Body of pancreas (tissue), 4 donors: Measurements from ENCODE around the gene NDFIP1. TPM values are rescaled to one million over a fixed set of nuclear protein-coding genes. Genes with fewer than 3 reads are reported as not detected.

Experiments
- ATAC-seq: fragments of 150-250 bp; one replicate; pipeline ENCODE4 v1.9.1; 2016
- DNase-seq, 4 donors: peaks; one replicate each; pipeline ENCODE4 v3.0.0-alpha.2; 2019
- H3K27ac ChIP-seq, 4 donors: fragments of 200-600 bp; sonication (generic); 1 replicate in 3 of 4; 2 replicates in 1 of 4; pipeline versions ENCODE4 v1.5.1 to v1.6.1; 2016 to 2019; ENCODE audit warnings: mild to moderate bottlenecking in 1 of 4, mixed read lengths in 1 of 4, moderate library complexity in 1 of 4
- H3K27me3 ChIP-seq, 2 donors: fragments of 200-600 bp; sonication (generic); one replicate each; pipeline ENCODE4 v1.6.0; 2016; ENCODE audit warnings: mild to moderate bottlenecking in 1 of 2
- H3K36me3 ChIP-seq, 2 donors: fragments of 200-600 bp; sonication (generic); replicated peaks in 1 of 2; 2 replicates each; pipeline ENCODE4 v1.5.1; 2016; ENCODE audit warnings: low read depth in 2 of 2; ENCODE audit not compliant: insufficient read depth in 1 of 2
- H3K4me1 ChIP-seq: fragments of 200-600 bp; sonication (generic); one replicate; pipeline ENCODE4 v1.6.0; 2016
- H3K4me3 ChIP-seq, 2 donors: fragments of 200-600 bp; sonication (generic); 1 replicate in 1 of 2; 2 replicates in 1 of 2; pipeline ENCODE4 v1.5.1; 2016 to 2019
- H3K9me3 ChIP-seq, 3 donors: fragments of 200-600 bp; sonication (generic); 1 replicate in 2 of 3; 2 replicates in 1 of 3; pipeline ENCODE4 v1.5.1; 2016
- CTCF ChIP-seq, 7 experiments: fragments of 450-650 bp in 4 of 7; fragments of 200-600 bp in 3 of 7; sonication (generic) in 3 of 7; IDR thresholded peaks; one replicate each; pipeline ENCODE4 v1.5.1; 2016 to 2019; ENCODE audit warnings: antibody characterized with exemption in 7 of 7
- POLR2A ChIP-seq, 3 donors: fragments of 450-650 bp; IDR thresholded peaks; one replicate each; pipeline ENCODE4 v1.6.1; 2016; ENCODE audit warnings: antibody characterized with exemption in 3 of 3, mild to moderate bottlenecking in 2 of 3
- whole genome bisulfite sequencing, 2 donors: methylation state at CpG; one replicate each; pipeline ENCODE4 v1.1.5; 2017; 5-methylcytosine and 5-hydroxymethylcytosine counted together
- intact Hi-C: fragments of 100-400 bp; cut with DNase I; formaldehyde crosslinking; loops from one replicate; pipeline ENCODE4 v1.15.1; 2023
- total RNA-seq, 2 donors: library from RNA; depleted of rRNA; stranded (reverse); fragments of >200 nt; gene quantifications; one replicate each; pipeline ENCODE4 v1.1.0, GENCODE V29; 2016

NDFIP1 gene
- total RNA-seq, 2 donors from 2014 or later = 39.7 to 58.3 TPM

- ATAC-seq = no peak
- intact Hi-C loops = no loop called here
These were observed 67.0 kb downstream of the NDFIP1 start for GRCh38 chr5:142175461-142176142.

GRCh38 chr5:142176255-142176654, 67.7 kb downstream of the NDFIP1 start:
- TF ChIP-seq CTCF (IDR thresholded peaks at IDR 0.05) (no peak), POLR2A (IDR thresholded peaks at IDR 0.05) (no peak)
- ATAC-seq (no peak), DNase-seq (no peak)
- Histone ChIP-seq H3K4me3 (no peak overlapping the region), H3K36me3 (no peaks in the 10 kb centered on the region), H3K9me3 (no peaks in the 10 kb centered on the region), H3K4me1 (no peaks in the 10 kb centered on the region), H3K27me3 (no peaks in the 10 kb centered on the region), H3K27ac (no peak overlapping the region)
- intact Hi-C loops = no loop called here
- 34 to 48% methylated on average over 2 of the region's 2 CpGs for WGBS, 2 donors

More at GRCh38 chr5:142175461-142176142, 67.0 kb downstream of the NDFIP1 start:
- H3K9me3 ChIP-seq = no peaks in the 10 kb centered on the region
- no peak for TF ChIP-seq CTCF (IDR thresholded peaks at IDR 0.05)
- no peak for TF ChIP-seq POLR2A (IDR thresholded peaks at IDR 0.05)
- no peak for DNase-seq
- no peaks in the 10 kb centered on the region for H3K4me1 ChIP-seq
- H3K36me3 ChIP-seq = no peaks in the 10 kb centered on the region
- WGBS, 2 donors = 51 to 65% methylated on average over 8 of the region's 8 CpGs
- H3K4me3 ChIP-seq = no peak overlapping the region
- no peaks in the 10 kb centered on the region for H3K27me3 ChIP-seq
- no peak overlapping the region for H3K27ac ChIP-seq

GRCh38 chr5:142178651-142179050, 70.1 kb downstream of the NDFIP1 start:
- Histone ChIP-seq H3K9me3 (no peaks in the 10 kb centered on the region), H3K27me3 (no peaks in the 10 kb centered on the region), H3K4me1 (no peaks in the 10 kb centered on the region), H3K4me3 (no peak overlapping the region), H3K36me3 (no peaks in the 10 kb centered on the region), H3K27ac (no peak overlapping the region)
- TF ChIP-seq CTCF (IDR thresholded peaks at IDR 0.05) (no peak), POLR2A (IDR thresholded peaks at IDR 0.05) (no peak)
- intact Hi-C loops = no loop called here
- ATAC-seq (no peak), DNase-seq (no peak)
- 92 to 97% methylated on average over 7 of the region's 7 CpGs for WGBS, 2 donors

- Histone ChIP-seq H3K27me3 (no peaks in the 10 kb centered on the region), H3K4me1 (no peaks in the 10 kb centered on the region), H3K4me3 (no peak overlapping the region), H3K9me3 (no peaks in the 10 kb centered on the region), H3K27ac (no peak overlapping the region), H3K36me3 (no peaks in the 10 kb centered on the region)
- DNase-seq (no peak), ATAC-seq (no peak)
- 76 to 94% methylated on average over 5 of the region's 6 CpGs for WGBS, 2 donors
- intact Hi-C loops = no loop called here
- no peak for TF ChIP-seq CTCF (IDR thresholded peaks at IDR 0.05)
- no peak for TF ChIP-seq POLR2A (IDR thresholded peaks at IDR 0.05)
These were observed 71.3 kb downstream of the NDFIP1 start for GRCh38 chr5:142179776-142180387.

GRCh38 chr5:142181096-142181495, 72.5 kb downstream of the NDFIP1 start:
- TF ChIP-seq POLR2A (IDR thresholded peaks at IDR 0.05) (no peak), CTCF (IDR thresholded peaks at IDR 0.05) (no peak)
- no peak overlapping the region for H3K4me3 ChIP-seq

More at GRCh38 chr5:142181096-142181495, 72.5 kb downstream of the NDFIP1 start:
- Histone ChIP-seq H3K4me1 (no peaks in the 10 kb centered on the region), H3K9me3 (no peaks in the 10 kb centered on the region), H3K27ac (no peak overlapping the region), H3K27me3 (no peaks in the 10 kb centered on the region), H3K36me3 (no peaks in the 10 kb centered on the region)
- 79% methylated on average over 4 to 6 of the region's 6 CpGs for WGBS, 2 donors
- intact Hi-C loops = no loop called here
- ATAC-seq = no peak
- DNase-seq = no peak
